Suprapubic skin (tissue), 4 donors: ENCODE measurements around the gene IFNAR1.

Source experiments
- POLR2A ChIP-seq, 2 donors: fragments of 450-650 bp; IDR thresholded peaks; one replicate each; pipeline ENCODE4 v1.6.1; 2017; ENCODE audit warnings: antibody characterized with exemption in 2 of 2, mild to moderate bottlenecking in 2 of 2, moderate library complexity in 2 of 2
- POLR2AphosphoS5 ChIP-seq, 3 donors: sonication (generic); formaldehyde crosslinking; IDR thresholded peaks; one replicate each; pipeline ENCODE4 v1.6.1; 2017; ENCODE audit warnings: antibody characterized with exemption in 3 of 3
- TF ChIP-seq, protein P1 (sequence below), 2 donors: fragments of 200-600 bp in 1 of 2; fragments of 450-650 bp in 1 of 2; sonication (generic) in 1 of 2; IDR thresholded peaks; one replicate each; pipeline ENCODE4 v1.5.1; 2016 to 2019; ENCODE audit warnings: antibody characterized with exemption in 2 of 2, mild to moderate bottlenecking in 1 of 2, moderate library complexity in 1 of 2

DNA sequence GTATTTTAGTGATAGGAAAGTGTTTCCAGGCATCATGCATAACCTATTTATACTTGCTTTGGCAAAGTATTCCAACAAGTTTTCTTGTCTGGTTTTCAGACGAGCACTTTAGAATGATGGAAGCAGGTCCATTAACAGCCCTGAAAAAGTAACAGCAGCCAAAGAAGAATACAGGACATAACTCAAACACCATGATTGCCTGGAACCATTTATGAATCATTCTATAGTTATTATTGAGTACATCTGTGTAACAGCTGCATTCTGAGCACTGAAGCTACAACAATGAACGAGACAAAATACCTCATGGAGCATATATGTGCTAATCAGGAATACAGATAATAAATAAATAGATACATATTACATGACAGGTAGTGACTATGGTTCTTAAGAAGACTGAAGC is 46.0 kb upstream of the IFNAR1 start:
- TF ChIP-seq, protein P1, sequence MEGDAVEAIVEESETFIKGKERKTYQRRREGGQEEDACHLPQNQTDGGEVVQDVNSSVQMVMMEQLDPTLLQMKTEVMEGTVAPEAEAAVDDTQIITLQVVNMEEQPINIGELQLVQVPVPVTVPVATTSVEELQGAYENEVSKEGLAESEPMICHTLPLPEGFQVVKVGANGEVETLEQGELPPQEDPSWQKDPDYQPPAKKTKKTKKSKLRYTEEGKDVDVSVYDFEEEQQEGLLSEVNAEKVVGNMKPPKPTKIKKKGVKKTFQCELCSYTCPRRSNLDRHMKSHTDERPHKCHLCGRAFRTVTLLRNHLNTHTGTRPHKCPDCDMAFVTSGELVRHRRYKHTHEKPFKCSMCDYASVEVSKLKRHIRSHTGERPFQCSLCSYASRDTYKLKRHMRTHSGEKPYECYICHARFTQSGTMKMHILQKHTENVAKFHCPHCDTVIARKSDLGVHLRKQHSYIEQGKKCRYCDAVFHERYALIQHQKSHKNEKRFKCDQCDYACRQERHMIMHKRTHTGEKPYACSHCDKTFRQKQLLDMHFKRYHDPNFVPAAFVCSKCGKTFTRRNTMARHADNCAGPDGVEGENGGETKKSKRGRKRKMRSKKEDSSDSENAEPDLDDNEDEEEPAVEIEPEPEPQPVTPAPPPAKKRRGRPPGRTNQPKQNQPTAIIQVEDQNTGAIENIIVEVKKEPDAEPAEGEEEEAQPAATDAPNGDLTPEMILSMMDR (IDR thresholded peaks at IDR 0.05), result no peak
- TF ChIP-seq POLR2A (IDR thresholded peaks at IDR 0.05) (no peak), POLR2AphosphoS5 (IDR thresholded peaks at IDR 0.05) (no peak)
